ENCODE data around the gene DDX10.
"Not testable (repeated sequence)": the region's sequence is repeated elsewhere in the genome, so short reads cannot be mapped to it uniquely, and the experiment has no call there.

Gene DDX10

GRCh38 chr11:108648528-108648885 is 16.4 kb upstream of the DDX10 start:
- Histone ChIP-seq H3K79me2 (ENCODE audit: insufficient read depth, low read length) (no peaks in the 10 kb centered on the region), H3K9ac (ENCODE audit: low read depth, low read length) (no peak overlapping the region), H3K4me2 (ENCODE audit: insufficient read depth, low read length) (no peak overlapping the region), H2AFZ (ENCODE audit: low read depth, low read length) (no peak overlapping the region), H3K4me1 (ENCODE audit: insufficient read depth, low read length) (no peaks in the 10 kb centered on the region), H3K9me3 (ENCODE audit: insufficient read depth, low read length, severe bottlenecking) (no peaks in the 10 kb centered on the region), H3K4me3 (ENCODE audit: low read depth in 1 of 2, low read length in 2 of 2) (no peak overlapping the region), H3K27ac (ENCODE audit: low read length) (no peak overlapping the region), H4K20me1 (ENCODE audit: insufficient read depth, low read length) (no peaks in the 10 kb centered on the region), H3K36me3 (ENCODE audit: insufficient read depth, low read length) (no peaks in the 10 kb centered on the region), H3K27me3 (ENCODE audit: insufficient read depth, low read length, poor library complexity) (no peaks in the 10 kb centered on the region)
- TF ChIP-seq EZH2 (IDR thresholded peaks at IDR 0.05; ENCODE audit: borderline replicate concordance, low read depth, low read length, severe bottlenecking) = no peak
- TF ChIP-seq, protein P1, sequence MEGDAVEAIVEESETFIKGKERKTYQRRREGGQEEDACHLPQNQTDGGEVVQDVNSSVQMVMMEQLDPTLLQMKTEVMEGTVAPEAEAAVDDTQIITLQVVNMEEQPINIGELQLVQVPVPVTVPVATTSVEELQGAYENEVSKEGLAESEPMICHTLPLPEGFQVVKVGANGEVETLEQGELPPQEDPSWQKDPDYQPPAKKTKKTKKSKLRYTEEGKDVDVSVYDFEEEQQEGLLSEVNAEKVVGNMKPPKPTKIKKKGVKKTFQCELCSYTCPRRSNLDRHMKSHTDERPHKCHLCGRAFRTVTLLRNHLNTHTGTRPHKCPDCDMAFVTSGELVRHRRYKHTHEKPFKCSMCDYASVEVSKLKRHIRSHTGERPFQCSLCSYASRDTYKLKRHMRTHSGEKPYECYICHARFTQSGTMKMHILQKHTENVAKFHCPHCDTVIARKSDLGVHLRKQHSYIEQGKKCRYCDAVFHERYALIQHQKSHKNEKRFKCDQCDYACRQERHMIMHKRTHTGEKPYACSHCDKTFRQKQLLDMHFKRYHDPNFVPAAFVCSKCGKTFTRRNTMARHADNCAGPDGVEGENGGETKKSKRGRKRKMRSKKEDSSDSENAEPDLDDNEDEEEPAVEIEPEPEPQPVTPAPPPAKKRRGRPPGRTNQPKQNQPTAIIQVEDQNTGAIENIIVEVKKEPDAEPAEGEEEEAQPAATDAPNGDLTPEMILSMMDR (IDR thresholded peaks at IDR 0.05; ENCODE audit: borderline replicate concordance, extremely low read depth, low read length, poor library complexity, severe bottlenecking) = no peak
- ATAC-seq (ENCODE audit: insufficient read depth, low read depth) (no peak), DNase-seq (no peak)

GRCh38 chr11:108654100-108654499 is 10.8 kb upstream of the DDX10 start:
- DNase-seq; H3K79me2 ChIP-seq (ENCODE audit: insufficient read depth, low read length); H3K9ac ChIP-seq (ENCODE audit: low read depth, low read length); H3K4me2 ChIP-seq (ENCODE audit: insufficient read depth, low read length); H3K27ac ChIP-seq (ENCODE audit: low read length); H4K20me1 ChIP-seq (ENCODE audit: insufficient read depth, low read length); H2AFZ ChIP-seq (ENCODE audit: low read depth, low read length); H3K4me3 ChIP-seq (ENCODE audit: low read depth in 1 of 2, low read length in 2 of 2); H3K9me3 ChIP-seq (ENCODE audit: insufficient read depth, low read length, severe bottlenecking); H3K4me1 ChIP-seq (ENCODE audit: insufficient read depth, low read length); ATAC-seq (ENCODE audit: insufficient read depth, low read depth); H3K27me3 ChIP-seq (ENCODE audit: insufficient read depth, low read length, poor library complexity); H3K36me3 ChIP-seq (ENCODE audit: insufficient read depth, low read length): not testable (repeated sequence)

DNA sequence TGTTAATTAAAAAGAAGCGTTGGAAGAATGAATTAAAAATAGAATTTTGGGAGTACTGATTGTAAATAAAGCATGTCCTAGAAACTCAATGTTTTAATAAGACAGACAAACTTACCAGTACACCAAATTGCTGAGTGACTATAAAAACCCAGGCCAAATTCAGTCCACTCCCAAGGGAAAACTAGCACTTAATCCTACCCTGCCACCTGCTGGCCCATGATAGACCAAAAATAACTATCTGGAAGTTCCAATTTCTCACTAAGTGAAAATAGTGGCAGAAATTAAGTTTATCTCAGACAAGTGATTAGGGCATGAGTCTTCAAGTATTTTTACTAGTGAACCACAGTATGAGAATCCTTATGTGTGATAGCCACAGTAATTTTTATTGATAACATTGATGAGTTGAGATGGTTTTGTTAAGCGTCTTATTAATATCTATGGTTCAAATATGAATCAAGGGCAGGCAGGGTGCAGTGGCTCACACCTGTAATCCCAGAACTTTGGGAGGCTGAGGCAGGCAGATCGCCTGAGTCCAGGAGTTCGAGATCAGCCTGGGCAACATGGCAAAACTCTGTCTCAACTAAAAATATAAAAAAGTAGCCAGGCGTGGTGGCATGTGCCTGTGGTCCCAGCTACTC is 9.8 kb upstream of the DDX10 start:
- Histone ChIP-seq H3K4me3 (ENCODE audit: low read depth in 1 of 2, low read length in 2 of 2) (no peak overlapping the region), H2AFZ (ENCODE audit: low read depth, low read length) (no peak overlapping the region), H3K9ac (ENCODE audit: low read depth, low read length) (no peak overlapping the region), H3K79me2 (ENCODE audit: insufficient read depth, low read length) (no peaks in the 10 kb centered on the region), H4K20me1 (ENCODE audit: insufficient read depth, low read length) (no peaks in the 10 kb centered on the region), H3K4me2 (ENCODE audit: insufficient read depth, low read length) (no peak overlapping the region), H3K27ac (ENCODE audit: low read length) (no peak overlapping the region), H3K27me3 (ENCODE audit: insufficient read depth, low read length, poor library complexity) (no peaks in the 10 kb centered on the region), H3K4me1 (ENCODE audit: insufficient read depth, low read length) (no peaks in the 10 kb centered on the region), H3K36me3 (ENCODE audit: insufficient read depth, low read length) (no peaks in the 10 kb centered on the region), H3K9me3 (ENCODE audit: insufficient read depth, low read length, severe bottlenecking) (no peaks in the 10 kb centered on the region)
- ATAC-seq (ENCODE audit: insufficient read depth, low read depth) (peak; percentile 59; the same call in 1 of the 3 replicates), DNase-seq (peak; percentile 39)
- TF ChIP-seq, protein P1 (IDR thresholded peaks at IDR 0.05; ENCODE audit: borderline replicate concordance, extremely low read depth, low read length, poor library complexity, severe bottlenecking) = peak; percentile 66
- no peak for TF ChIP-seq EZH2 (IDR thresholded peaks at IDR 0.05; ENCODE audit: borderline replicate concordance, low read depth, low read length, severe bottlenecking)

GRCh38 chr11:108662700-108663099 is 2.2 kb upstream of the DDX10 start:
- DNase-seq (no peak), ATAC-seq (ENCODE audit: insufficient read depth, low read depth) (no peak)
- Histone ChIP-seq H3K9ac (ENCODE audit: low read depth, low read length) (no peak overlapping the region), H3K4me2 (ENCODE audit: insufficient read depth, low read length) (no peak overlapping the region), H3K27me3 (ENCODE audit: insufficient read depth, low read length, poor library complexity) (no peaks in the 10 kb centered on the region), H2AFZ (ENCODE audit: low read depth, low read length) (no peak overlapping the region), H3K79me2 (ENCODE audit: insufficient read depth, low read length) (peaks cover 28% of the 10 kb centered on the region), H4K20me1 (ENCODE audit: insufficient read depth, low read length) (no peaks in the 10 kb centered on the region; the same call in 1 of the 2 replicates), H3K4me3 (ENCODE audit: low read depth in 1 of 2, low read length in 2 of 2) (no peak overlapping the region), H3K36me3 (ENCODE audit: insufficient read depth, low read length) (peaks cover 13% of the 10 kb centered on the region; the same call in 1 of the 2 replicates), H3K4me1 (ENCODE audit: insufficient read depth, low read length) (peaks cover 28% of the 10 kb centered on the region), H3K9me3 (ENCODE audit: insufficient read depth, low read length, severe bottlenecking) (no peaks in the 10 kb centered on the region), H3K27ac (ENCODE audit: low read length) (no peak overlapping the region)
- TF ChIP-seq, protein P1 (IDR thresholded peaks at IDR 0.05; ENCODE audit: borderline replicate concordance, extremely low read depth, low read length, poor library complexity, severe bottlenecking) = no peak
- TF ChIP-seq EZH2 (IDR thresholded peaks at IDR 0.05; ENCODE audit: borderline replicate concordance, low read depth, low read length, severe bottlenecking) = no peak
